HFFc6 (cell line): ENCODE data around the gene JAKMIP1. TPM values are rescaled to one million over a fixed set of nuclear protein-coding genes. Genes with fewer than 3 reads are reported as not detected.

Source experiments
- DNase-seq: peaks from one replicate; pipeline ENCODE4 v3.0.0-alpha.2; 2018
- H3K27ac Mint-ChIP-seq: 2 replicates; pipeline ENCODE4 v1.8.0; 2020; ENCODE audit warnings: mild to moderate bottlenecking, mixed read lengths
- H3K27me3 Mint-ChIP-seq: 2 replicates; pipeline ENCODE4 v1.8.0; 2021; ENCODE audit warnings: mild to moderate bottlenecking, moderate library complexity, mixed read lengths; ENCODE audit not compliant: insufficient read depth
- H3K36me3 Mint-ChIP-seq: 2 replicates; pipeline ENCODE4 v1.8.0; 2021; ENCODE audit warnings: low read depth, mixed read lengths
- H3K4me1 Mint-ChIP-seq: 2 replicates; pipeline ENCODE4 v1.8.0; 2020; ENCODE audit warnings: low read depth, mixed read lengths
- H3K4me3 Mint-ChIP-seq: 2 replicates; pipeline ENCODE4 v1.8.0; 2020; ENCODE audit warnings: mild to moderate bottlenecking, moderate library complexity, mixed read lengths
- H3K9me3 Mint-ChIP-seq: 2 replicates; pipeline ENCODE4 v1.8.0; 2020; ENCODE audit warnings: mild to moderate bottlenecking, mixed read lengths
- total RNA-seq, 6 experiments: library from RNA; stranded (reverse); fragmentation: NEBNext Ultra II Directional; extraction: Animal tissue kit (Norgen Biotek cat#: 25700); gene quantifications; 2 replicates in 1 of 6; 3 replicates in 5 of 6; pipeline ENCODE4 v1.2.3, GENCODE V29; 2021
- TF ChIP-seq, protein P1 (sequence below): fragments of 200-600 bp; sonication (generic); IDR thresholded peaks from 2 replicates; pipeline ENCODE4 v1.5.0; 2021; ENCODE audit warnings: antibody characterized with exemption, mild to moderate bottlenecking

The JAKMIP1 gene
- total RNA-seq, 6 experiments from 2014 or later = not detected

DNA sequence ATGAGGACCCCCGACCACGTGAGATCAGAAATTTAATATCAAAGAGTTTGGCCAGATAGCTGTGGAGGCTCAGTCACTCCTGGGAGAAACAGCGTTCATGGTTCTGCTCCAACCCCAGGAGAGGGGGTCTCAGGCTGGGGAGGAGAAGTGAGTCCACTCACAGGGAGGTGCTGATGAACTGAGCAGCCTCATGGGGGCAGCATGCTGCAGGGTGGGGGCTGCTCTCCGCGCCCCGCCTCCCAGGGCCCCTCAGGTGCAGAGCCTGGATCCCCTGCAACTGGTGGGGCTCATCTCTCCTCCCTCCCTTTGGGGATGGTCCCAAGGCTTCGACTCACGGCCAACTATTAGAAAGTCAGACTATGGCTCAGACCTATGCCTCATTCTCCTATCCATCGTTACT, 155.5 kb downstream of the JAKMIP1 start:
- Mint-ChIP-seq H3K36me3 (no peaks in the 10 kb centered on the region), H3K4me3 (no peak overlapping the region), H3K9me3 (peaks cover 73% of the 10 kb centered on the region), H3K27ac (no peak overlapping the region), H3K27me3 (no peaks in the 10 kb centered on the region; the same call in 1 of the 2 replicates), H3K4me1 (no peaks in the 10 kb centered on the region)
- TF ChIP-seq, protein P1, sequence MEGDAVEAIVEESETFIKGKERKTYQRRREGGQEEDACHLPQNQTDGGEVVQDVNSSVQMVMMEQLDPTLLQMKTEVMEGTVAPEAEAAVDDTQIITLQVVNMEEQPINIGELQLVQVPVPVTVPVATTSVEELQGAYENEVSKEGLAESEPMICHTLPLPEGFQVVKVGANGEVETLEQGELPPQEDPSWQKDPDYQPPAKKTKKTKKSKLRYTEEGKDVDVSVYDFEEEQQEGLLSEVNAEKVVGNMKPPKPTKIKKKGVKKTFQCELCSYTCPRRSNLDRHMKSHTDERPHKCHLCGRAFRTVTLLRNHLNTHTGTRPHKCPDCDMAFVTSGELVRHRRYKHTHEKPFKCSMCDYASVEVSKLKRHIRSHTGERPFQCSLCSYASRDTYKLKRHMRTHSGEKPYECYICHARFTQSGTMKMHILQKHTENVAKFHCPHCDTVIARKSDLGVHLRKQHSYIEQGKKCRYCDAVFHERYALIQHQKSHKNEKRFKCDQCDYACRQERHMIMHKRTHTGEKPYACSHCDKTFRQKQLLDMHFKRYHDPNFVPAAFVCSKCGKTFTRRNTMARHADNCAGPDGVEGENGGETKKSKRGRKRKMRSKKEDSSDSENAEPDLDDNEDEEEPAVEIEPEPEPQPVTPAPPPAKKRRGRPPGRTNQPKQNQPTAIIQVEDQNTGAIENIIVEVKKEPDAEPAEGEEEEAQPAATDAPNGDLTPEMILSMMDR = no peak
- DNase-seq = no peak

DNA sequence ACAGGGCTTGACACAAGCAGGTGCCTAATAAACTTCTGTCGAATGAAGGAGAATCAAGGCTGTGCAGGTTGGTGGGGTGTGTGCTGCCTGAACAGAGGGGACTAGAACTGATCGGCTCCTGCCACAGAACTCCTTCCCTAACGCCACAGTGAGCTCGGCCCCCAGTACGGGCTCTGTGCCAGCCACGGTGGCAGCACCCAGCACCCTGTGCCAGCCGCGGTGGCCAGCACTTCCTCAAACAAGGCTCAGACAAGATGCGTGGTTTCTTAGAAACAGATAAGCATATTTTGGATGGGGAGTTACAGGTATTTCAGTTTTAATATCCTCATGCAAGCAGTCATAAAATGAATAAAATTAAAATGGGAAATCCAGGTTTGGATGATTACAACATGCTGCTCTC, 156.1 kb downstream of the JAKMIP1 start:
- Mint-ChIP-seq H3K4me1 (no peaks in the 10 kb centered on the region), H3K36me3 (no peaks in the 10 kb centered on the region), H3K4me3 (no peak overlapping the region), H3K9me3 (peaks cover 74% of the 10 kb centered on the region), H3K27ac (no peak overlapping the region), H3K27me3 (no peaks in the 10 kb centered on the region; the same call in 1 of the 2 replicates)
- TF ChIP-seq, protein P1 = no peak
- DNase-seq = no peak

DNA sequence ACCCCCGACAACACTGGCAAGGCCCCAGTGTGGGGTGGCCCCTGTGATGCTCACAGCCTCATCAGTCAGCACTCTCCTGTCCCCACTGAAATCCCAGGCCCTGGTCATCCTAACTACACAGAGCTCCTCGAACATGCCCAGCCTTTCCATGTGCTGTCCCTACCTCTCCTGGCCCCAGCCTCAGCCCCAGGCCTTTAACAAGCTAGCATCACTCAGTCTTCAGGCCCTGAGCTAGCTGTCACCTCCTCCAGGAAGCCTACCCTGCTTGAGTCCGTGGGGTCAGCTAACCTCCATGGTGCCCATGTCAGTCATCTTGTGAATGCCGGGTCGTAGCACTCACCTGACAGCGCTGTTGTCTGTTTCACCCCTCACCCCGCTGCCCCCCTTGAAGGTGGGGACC, 156.5 kb downstream of the JAKMIP1 start:
- no peak overlapping the region for H3K4me3 Mint-ChIP-seq
- no peak for DNase-seq

DNA sequence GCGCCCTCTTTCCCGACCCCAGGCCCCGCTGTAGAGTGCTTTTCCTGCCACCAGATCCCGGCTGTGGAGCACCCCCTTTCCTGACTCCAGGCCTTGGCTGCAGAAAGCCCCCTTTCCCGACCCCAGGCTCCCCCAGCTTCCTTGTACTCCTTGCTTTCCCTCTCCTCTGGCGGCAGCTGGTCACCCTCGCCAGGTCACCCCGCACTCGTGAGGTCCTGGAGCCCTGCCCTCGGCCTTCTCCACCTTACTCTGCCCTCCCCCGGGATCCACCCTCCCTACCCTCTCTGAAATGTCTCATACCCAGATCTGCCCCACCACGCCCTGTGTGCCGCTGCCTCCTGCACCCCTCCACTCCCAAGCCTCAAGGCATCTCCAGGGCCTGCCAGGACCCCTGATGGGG, 157.2 kb downstream of the JAKMIP1 start:
- no peaks in the 10 kb centered on the region for H3K36me3 Mint-ChIP-seq
- no peak for DNase-seq
- peaks cover 71% of the 10 kb centered on the region for H3K9me3 Mint-ChIP-seq
- no peaks in the 10 kb centered on the region for H3K4me1 Mint-ChIP-seq
- TF ChIP-seq, protein P1 = no peak
- no peak overlapping the region for H3K27ac Mint-ChIP-seq
- H3K4me3 Mint-ChIP-seq = no peak overlapping the region
- no peaks in the 10 kb centered on the region; the same call in 1 of the 2 replicates for H3K27me3 Mint-ChIP-seq

More for the DNA sequence above, 156.5 kb downstream of the JAKMIP1 start:
- Mint-ChIP-seq H3K9me3 (peaks cover 73% of the 10 kb centered on the region), H3K27me3 (no peaks in the 10 kb centered on the region; the same call in 1 of the 2 replicates), H3K36me3 (no peaks in the 10 kb centered on the region), H3K27ac (no peak overlapping the region), H3K4me1 (no peaks in the 10 kb centered on the region)
- TF ChIP-seq, protein P1 = no peak

DNA sequence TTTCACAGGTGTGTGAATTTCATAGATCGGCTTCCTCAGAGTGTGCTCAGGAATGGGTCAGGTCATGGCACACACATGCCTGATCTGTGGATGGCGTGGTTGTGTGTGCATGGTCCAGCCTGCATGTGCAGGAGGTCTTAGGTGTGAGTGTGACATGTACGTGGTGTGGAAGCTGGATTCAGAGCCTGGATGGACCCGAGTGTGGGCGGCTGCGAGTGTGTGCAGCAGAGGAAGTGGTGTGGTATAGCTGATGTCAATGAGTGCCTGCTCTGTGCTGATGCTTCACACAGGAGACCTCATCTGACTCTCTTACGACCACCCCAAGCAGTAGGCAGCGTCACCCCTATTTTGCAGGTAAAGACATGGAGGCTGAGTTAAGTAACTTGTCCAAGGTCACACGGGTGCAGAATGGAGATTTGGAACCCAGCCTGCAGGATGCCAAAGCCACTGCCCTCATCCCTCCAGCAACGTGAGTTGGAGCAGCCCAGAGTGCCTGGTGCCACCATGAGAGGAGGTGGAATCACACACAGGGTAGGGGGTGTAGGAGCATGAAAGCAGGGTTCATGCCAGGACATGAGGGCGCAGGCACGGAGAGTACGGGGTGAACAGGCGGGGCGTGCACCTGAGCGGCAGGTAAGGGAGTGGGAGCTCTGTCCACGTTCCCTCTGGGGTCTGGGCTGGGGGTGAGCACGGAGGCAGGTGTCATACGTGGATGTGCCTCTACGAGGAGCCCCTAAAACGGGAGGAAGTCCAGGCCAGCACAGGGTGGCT, 157.9 kb downstream of the JAKMIP1 start:
- DNase-seq = no peak
- Mint-ChIP-seq H3K27me3 (no peaks in the 10 kb centered on the region; the same call in 1 of the 2 replicates), H3K4me3 (no peak overlapping the region), H3K36me3 (no peaks in the 10 kb centered on the region), H3K27ac (no peak overlapping the region), H3K9me3 (peaks cover 64% of the 10 kb centered on the region), H3K4me1 (no peaks in the 10 kb centered on the region)
- TF ChIP-seq, protein P1 = no peak
